Measurements from ENCODE around the gene CETP. TPM values are rescaled to one million over a fixed set of nuclear protein-coding genes. Genes with fewer than 3 reads are reported as not detected.

The CETP gene
- total and polyA plus RNA-seq, 9 donors, result 0.13 to 1.3 (median 0.20) TPM; not detected in 4

GRCh38 chr16:57009643-57010170 is 48.0 kb downstream of the CETP start:
- no peak for TF ChIP-seq CTCF (IDR thresholded peaks at IDR 0.05)
- no peak for TF ChIP-seq EP300 (IDR thresholded peaks at IDR 0.05)
- no peak for TF ChIP-seq POLR2A (IDR thresholded peaks at IDR 0.05)
- no peak overlapping the region for H3K27ac ChIP-seq
- no peaks in the 10 kb centered on the region for H3K4me1 ChIP-seq (ENCODE audit: insufficient read depth)
- no peak for DNase-seq
- H3K4me3 ChIP-seq, result no peak overlapping the region
- intact Hi-C loops (cut with DNase I), result no loop called here
- 94 to 100% (median 95%) methylated on average over 2 of the region's 2 CpGs for WGBS, 3 donors
- no peaks in the 10 kb centered on the region for H3K36me3 ChIP-seq
- no peaks in the 10 kb centered on the region for H3K27me3 ChIP-seq
- H3K9me3 ChIP-seq, result no peaks in the 10 kb centered on the region

- H3K4me3 ChIP-seq, result no peak overlapping the region
- H3K36me3 ChIP-seq, result no peaks in the 10 kb centered on the region
- intact Hi-C loops (cut with DNase I), result no loop called here
- TF ChIP-seq EP300 (IDR thresholded peaks at IDR 0.05) (no peak), CTCF (IDR thresholded peaks at IDR 0.05) (no peak), POLR2A (IDR thresholded peaks at IDR 0.05) (no peak)
- WGBS, 3 donors, result 92 to 94% (median 94%) methylated on average over 13 of the region's 13 CpGs
- H3K9me3 ChIP-seq, result no peaks in the 10 kb centered on the region
- no peaks in the 10 kb centered on the region for H3K4me1 ChIP-seq (ENCODE audit: insufficient read depth)
- H3K27ac ChIP-seq, result no peak overlapping the region
- DNase-seq, result no peak
- no peaks in the 10 kb centered on the region for H3K27me3 ChIP-seq
Observed at GRCh38 chr16:57012353-57012752, 50.6 kb downstream of the CETP start.

- TF ChIP-seq CTCF (IDR thresholded peaks at IDR 0.05) (no peak), POLR2A (IDR thresholded peaks at IDR 0.05) (no peak), EP300 (IDR thresholded peaks at IDR 0.05) (no peak)
- WGBS, 3 donors, result 74 to 79% (median 79%) methylated on average over 2 of the region's 2 CpGs
- Histone ChIP-seq H3K4me3 (no peak overlapping the region), H3K9me3 (no peaks in the 10 kb centered on the region), H3K27ac (no peak overlapping the region), H3K4me1 (ENCODE audit: insufficient read depth) (no peaks in the 10 kb centered on the region), H3K27me3 (no peaks in the 10 kb centered on the region), H3K36me3 (no peaks in the 10 kb centered on the region)
- intact Hi-C loops (cut with DNase I), result no loop called here
- DNase-seq, result no peak
Observed at GRCh38 chr16:57013229-57013628, 51.5 kb downstream of the CETP start.

- H3K4me3 ChIP-seq, result no peak overlapping the region
- no peak overlapping the region for H3K27ac ChIP-seq
- intact Hi-C loops (cut with DNase I), result no loop called here
- H3K4me1 ChIP-seq (ENCODE audit: insufficient read depth), result no peaks in the 10 kb centered on the region
- no peaks in the 10 kb centered on the region for H3K9me3 ChIP-seq
- H3K36me3 ChIP-seq, result no peaks in the 10 kb centered on the region
- no peak for TF ChIP-seq EP300 (IDR thresholded peaks at IDR 0.05)
- TF ChIP-seq CTCF (IDR thresholded peaks at IDR 0.05), result no peak
- no peak for TF ChIP-seq POLR2A (IDR thresholded peaks at IDR 0.05)
- no peak for DNase-seq
- no peaks in the 10 kb centered on the region for H3K27me3 ChIP-seq
- 96 to 98% (median 98%) methylated on average over 2 of the region's 2 CpGs for WGBS, 3 donors
Observed at GRCh38 chr16:57013902-57014301, 52.2 kb downstream of the CETP start.
